Activated CD8-positive, alpha-beta memory T cell treated with anti-CD3 and anti-CD28 coated beads, Interleukin-2, amount 50 U/mL, for 1 hour (primary cell): ENCODE results near the gene DCAF11.
"Not testable (repeated sequence)": the region's sequence is repeated elsewhere in the genome, so short reads cannot be mapped to it uniquely, and the experiment has no call there.

ENCODE experiments used
- DNase-seq: peaks from one replicate; pipeline ENCODE4 v3.0.0-alpha.2; 2020; ENCODE audit errors: extremely low read depth

DCAF11 gene

GRCh38 chr14:24096545-24097181 is 17.9 kb upstream of the DCAF11 start:
- DNase-seq: no peak

- DNase-seq: no peak
Measured at GRCh38 chr14:24098229-24098926, 16.2 kb upstream of the DCAF11 start.

- no peak for DNase-seq
Measured at GRCh38 chr14:24098927-24099813, 15.4 kb upstream of the DCAF11 start.

- DNase-seq: no peak
Measured at GRCh38 chr14:24100197-24100981, 14.2 kb upstream of the DCAF11 start.

GRCh38 chr14:24100982-24101494 is 13.5 kb upstream of the DCAF11 start:
- DNase-seq: no peak

GRCh38 chr14:24102357-24103048 is 12.1 kb upstream of the DCAF11 start:
- no peak for DNase-seq

GRCh38 chr14:24103451-24103850 is 11.1 kb upstream of the DCAF11 start:
- DNase-seq: no peak

GRCh38 chr14:24105609-24106239 is 8.9 kb upstream of the DCAF11 start:
- not testable (repeated sequence) for DNase-seq

GRCh38 chr14:24106672-24107271 is 7.8 kb upstream of the DCAF11 start:
- DNase-seq: no peak

- no peak for DNase-seq
Measured at GRCh38 chr14:24108336-24108874, 6.2 kb upstream of the DCAF11 start.

- DNase-seq: no peak
Measured at GRCh38 chr14:24110060-24110459, 4.5 kb upstream of the DCAF11 start.

- DNase-seq: no peak
Measured at GRCh38 chr14:24110523-24110922, 4.1 kb upstream of the DCAF11 start.

GRCh38 chr14:24113379-24113800 is 1.2 kb upstream of the DCAF11 start:
- DNase-seq: no peak

GRCh38 chr14:24113801-24114531 is 611 bp upstream of the DCAF11 start:
- peak; percentile 53 for DNase-seq

- DNase-seq: no peak
Measured at GRCh38 chr14:24115422-24116127, 998 bp downstream of the DCAF11 start.

- DNase-seq: no peak
Measured at GRCh38 chr14:24116128-24116814, 1.7 kb downstream of the DCAF11 start.

- no peak for DNase-seq
Measured at GRCh38 chr14:24117179-24117578, 2.6 kb downstream of the DCAF11 start.

- no peak for DNase-seq
Measured at GRCh38 chr14:24119691-24120090, 5.1 kb downstream of the DCAF11 start.
